ENCODE results near the gene CLSTN3.
"Not testable (repeated sequence)": the region's sequence is repeated elsewhere in the genome, so short reads cannot be mapped to it uniquely, and the experiment has no call there.

CLSTN3 gene

DNA sequence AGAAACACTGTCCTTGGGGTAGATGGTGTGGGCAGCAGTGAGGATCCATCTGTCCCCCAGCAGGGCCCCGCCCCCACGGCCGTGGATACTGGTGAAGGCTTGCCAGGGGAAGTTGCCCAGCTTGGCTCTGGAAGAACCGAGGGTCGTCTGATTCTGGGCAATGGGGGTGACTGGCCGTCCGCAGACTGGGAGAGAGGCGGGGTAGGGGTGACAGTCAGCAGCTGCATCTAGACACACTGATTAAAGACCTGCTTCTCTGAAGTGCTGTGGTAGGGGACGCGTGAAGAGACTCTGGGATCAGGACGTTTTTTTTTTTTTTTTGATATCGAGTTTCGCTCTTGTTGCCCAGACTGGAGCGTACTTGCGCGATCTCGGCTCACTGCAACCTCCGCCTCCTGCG is 33.2 kb upstream of the CLSTN3 start:
- no peak for TF ChIP-seq ZNF274 (IDR thresholded peaks at IDR 0.05; ENCODE audit: low read depth, low read length)

DNA sequence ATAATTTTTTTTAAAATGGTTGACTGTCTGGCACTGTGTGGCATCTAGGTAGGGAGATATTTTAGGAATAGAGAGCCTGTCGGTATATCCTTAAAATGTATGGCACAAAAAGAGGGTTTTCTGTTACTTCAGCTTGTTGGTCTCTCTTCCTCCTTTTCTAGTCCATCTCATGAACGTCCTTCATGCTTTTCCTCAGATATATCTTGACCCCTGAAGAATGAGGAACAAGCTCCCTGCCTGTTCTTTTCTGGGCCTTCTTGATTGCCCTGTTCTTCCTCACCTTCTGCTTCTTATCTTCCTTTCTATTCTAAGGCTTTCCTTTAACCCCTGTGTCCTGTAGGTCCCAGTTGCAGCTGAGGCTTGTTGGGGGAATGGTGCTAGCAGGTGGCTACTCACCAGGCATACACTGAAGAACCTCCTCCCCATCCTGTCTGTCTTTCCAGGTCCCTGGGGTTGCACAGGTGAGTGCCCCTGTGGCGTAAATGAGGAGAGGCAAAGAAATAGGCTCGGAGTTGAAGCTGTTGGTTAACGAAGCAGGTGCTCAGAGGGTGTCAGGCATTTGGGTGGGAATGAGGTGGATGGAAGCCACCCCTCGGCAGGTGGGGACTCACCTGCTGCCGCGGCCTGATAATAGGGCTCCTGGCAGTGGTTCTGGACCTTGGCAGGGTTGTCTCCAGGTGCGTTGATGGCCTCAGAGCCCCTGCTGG is 30.7 kb upstream of the CLSTN3 start:
- no peak overlapping the region for H3K4me3 ChIP-seq (ENCODE audit: low read length)
- no peak for TF ChIP-seq ZNF274 (IDR thresholded peaks at IDR 0.05; ENCODE audit: low read depth, low read length)

More for the DNA sequence above, 33.2 kb upstream of the CLSTN3 start:
- no peak overlapping the region for H3K4me3 ChIP-seq (ENCODE audit: low read length)

DNA sequence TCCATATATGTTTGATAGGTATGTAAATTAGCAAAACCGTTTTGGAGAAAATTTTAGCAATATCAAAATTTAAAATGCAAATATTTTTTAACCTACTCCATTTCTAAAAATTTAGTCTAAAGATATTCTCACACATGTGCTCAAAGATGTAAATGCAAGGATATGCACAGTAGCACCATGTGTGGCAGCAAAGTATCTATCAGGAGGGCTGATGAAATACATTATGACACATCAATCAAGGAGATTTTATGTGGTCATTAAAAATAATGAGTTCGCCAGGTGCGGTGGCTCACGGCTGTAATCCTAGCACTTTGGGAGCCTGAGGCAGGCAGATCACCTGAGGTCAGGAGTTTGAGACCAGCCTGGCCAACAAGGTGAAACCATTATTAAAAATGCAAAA is 29.9 kb upstream of the CLSTN3 start:
- H3K4me3 ChIP-seq (ENCODE audit: low read length) = no peak overlapping the region
- TF ChIP-seq ZNF274 (IDR thresholded peaks at IDR 0.05; ENCODE audit: low read depth, low read length) = no peak

- no peak for TF ChIP-seq ZNF274 (IDR thresholded peaks at IDR 0.05; ENCODE audit: low read depth, low read length)
- no peak overlapping the region for H3K4me3 ChIP-seq (ENCODE audit: low read length)
These were observed 29.0 kb upstream of the CLSTN3 start for GRCh38 chr12:7101047-7101693.

DNA sequence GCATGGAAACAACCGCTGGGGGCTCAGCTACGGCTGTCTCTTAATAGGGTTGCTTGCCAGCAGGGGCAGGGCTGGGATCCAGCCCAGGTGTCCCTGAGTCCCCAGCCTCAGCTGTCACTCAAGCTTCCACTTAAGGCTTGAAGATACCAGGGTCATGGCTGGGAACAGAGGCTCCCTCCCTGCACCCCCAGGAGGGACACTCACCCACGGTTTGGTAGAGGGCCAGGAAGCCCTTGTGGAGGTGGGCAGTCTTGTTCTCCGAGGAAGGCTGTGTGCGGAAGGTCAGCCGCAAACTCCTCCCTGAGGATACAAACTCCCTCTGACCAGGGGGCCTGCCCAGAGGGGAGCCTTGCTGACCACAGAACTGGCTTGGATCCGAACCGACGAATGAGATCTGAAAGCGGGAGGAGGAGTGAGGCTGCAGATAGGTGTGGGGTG is 28.5 kb upstream of the CLSTN3 start:
- no peak overlapping the region for H3K4me3 ChIP-seq (ENCODE audit: low read length)
- no peak for TF ChIP-seq ZNF274 (IDR thresholded peaks at IDR 0.05; ENCODE audit: low read depth, low read length)

DNA sequence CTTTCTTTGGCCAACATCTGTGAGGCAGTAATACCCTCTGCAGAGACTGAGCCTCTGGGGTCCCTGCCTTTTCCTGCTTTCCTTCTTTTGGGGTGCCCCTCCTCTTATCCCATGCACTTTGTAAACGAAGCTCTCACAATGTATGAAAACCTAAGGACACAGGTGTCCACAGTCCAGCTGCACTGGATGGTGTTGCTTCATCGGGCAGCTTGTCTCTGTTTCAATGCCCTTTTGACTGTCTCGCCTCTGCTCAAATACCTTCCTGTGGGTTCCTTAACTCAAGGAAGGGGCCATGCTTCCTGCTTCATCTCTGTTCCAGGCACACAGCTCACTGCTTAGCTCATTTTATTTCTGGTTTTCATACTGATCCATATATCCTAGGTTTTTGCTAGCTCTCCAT is 27.6 kb upstream of the CLSTN3 start:
- no peak for TF ChIP-seq ZNF274 (IDR thresholded peaks at IDR 0.05; ENCODE audit: low read depth, low read length)
- no peak overlapping the region for H3K4me3 ChIP-seq (ENCODE audit: low read length)

DNA sequence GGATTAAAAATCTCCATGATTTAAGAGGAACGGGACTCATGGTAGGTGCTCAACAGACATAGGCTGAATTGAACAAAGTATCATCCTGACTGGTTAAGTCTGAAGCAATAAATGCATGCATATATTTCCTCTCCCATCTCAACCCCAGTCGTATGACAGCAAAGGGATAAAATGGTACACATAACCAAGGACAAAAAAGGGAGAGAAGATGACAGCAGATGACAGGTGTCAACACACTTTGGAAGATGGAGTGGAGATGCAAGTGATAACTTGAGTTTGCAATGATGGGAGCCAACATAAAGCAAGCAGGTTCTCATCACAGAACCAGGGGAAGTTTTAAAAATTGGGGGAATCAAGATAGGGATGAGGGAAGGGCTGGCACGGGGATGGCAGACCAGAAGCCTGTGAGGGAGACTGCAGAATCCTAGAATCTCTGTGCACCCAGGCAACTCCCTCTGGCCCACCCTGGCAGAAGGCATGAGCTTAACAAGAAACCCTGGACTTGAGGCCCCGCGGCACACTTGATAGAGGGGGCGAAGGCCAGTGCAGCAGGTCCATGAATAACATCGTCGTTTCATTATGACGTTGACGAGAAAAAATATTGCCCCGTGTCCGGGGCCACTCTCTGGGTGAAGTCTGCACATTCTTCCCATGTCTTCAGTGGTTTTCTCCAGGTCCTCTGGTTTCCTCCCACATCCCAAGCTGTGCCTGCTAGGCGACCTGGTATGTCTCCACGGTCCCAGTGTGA is 26.2 kb upstream of the CLSTN3 start:
- H3K4me3 ChIP-seq (ENCODE audit: low read length) = no peak overlapping the region
- TF ChIP-seq ZNF274 (IDR thresholded peaks at IDR 0.05; ENCODE audit: low read depth, low read length) = no peak

- no peak for TF ChIP-seq ZNF274 (IDR thresholded peaks at IDR 0.05; ENCODE audit: low read depth, low read length)
- no peak overlapping the region for H3K4me3 ChIP-seq (ENCODE audit: low read length)
These were observed 24.1 kb upstream of the CLSTN3 start for GRCh38 chr12:7106082-7106481.

- H3K4me3 ChIP-seq (ENCODE audit: low read length) = not testable (repeated sequence)
These were observed 23.0 kb upstream of the CLSTN3 start for GRCh38 chr12:7107181-7107580.

GRCh38 chr12:7107636-7108002 is 22.6 kb upstream of the CLSTN3 start:
- TF ChIP-seq ZNF274 (IDR thresholded peaks at IDR 0.05; ENCODE audit: low read depth, low read length) = no peak
- H3K4me3 ChIP-seq (ENCODE audit: low read length) = peak overlapping the region; percentile 83; the same call in 1 of the 2 replicates

- H3K4me3 ChIP-seq (ENCODE audit: low read length) = peak overlapping the region; percentile 83
- TF ChIP-seq ZNF274 (IDR thresholded peaks at IDR 0.05; ENCODE audit: low read depth, low read length) = no peak
These were observed 22.0 kb upstream of the CLSTN3 start for GRCh38 chr12:7108003-7108795.

GRCh38 chr12:7108796-7109571 is 21.2 kb upstream of the CLSTN3 start, which contains the start of gene C1RL:
Gene C1RL (minus strand): TSS chr12:7109214. CDS start chr12:7109180, 34 bp downstream.
- no peak for TF ChIP-seq ZNF274 (IDR thresholded peaks at IDR 0.05; ENCODE audit: low read depth, low read length)
- H3K4me3 ChIP-seq (ENCODE audit: low read length) = peak within 1 kb of the TSS; percentile 83

DNA sequence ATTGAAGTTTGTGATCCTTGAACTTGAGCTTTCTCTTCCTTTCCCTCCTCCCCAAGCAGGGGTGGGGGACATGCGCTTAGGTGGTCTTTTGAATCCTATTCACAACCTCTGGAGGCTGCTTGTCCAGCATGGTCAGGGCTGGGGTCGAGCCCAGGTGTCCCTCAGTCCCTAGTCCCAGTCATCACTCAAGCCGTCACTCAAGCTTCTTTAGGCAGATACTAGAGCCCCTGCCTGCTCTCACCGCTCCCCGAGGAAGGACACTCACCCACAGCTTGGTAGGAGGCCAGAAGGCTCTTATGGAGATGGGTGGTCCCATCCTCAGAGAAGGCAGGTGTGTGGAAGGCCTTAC is 20.6 kb upstream of the CLSTN3 start:
- no peak for TF ChIP-seq ZNF274 (IDR thresholded peaks at IDR 0.05; ENCODE audit: low read depth, low read length)
- H3K4me3 ChIP-seq (ENCODE audit: low read length) = peak overlapping the region; percentile 83; the same call in 1 of the 2 replicates
